Measurements from ENCODE around the gene PTPRN2.

GRCh38 chr7:157923903-157924630, 663.6 kb downstream of the PTPRN2 start:
- TF ChIP-seq ZBTB1 (CRISPR knock-in tag; IDR thresholded peaks at IDR 0.05; ENCODE audit: borderline replicate concordance) (no peak), HDAC6 (IDR thresholded peaks at IDR 0.05; ENCODE audit: low read depth, low read length) (no peak)
